Liver (tissue), 3 donors: Measurements from ENCODE around the gene PLCB1.
"Not testable (repeated sequence)": the region's sequence is repeated elsewhere in the genome, so short reads cannot be mapped to it uniquely, and the experiment has no call there.

ENCODE experiments used
- EGR1 ChIP-seq, 2 donors: IDR thresholded peaks; 2 replicates each; pipeline ENCODE4 v1.6.1; 2016 to 2018; ENCODE audit warnings: antibody characterized with exemption in 2 of 2, low read depth in 2 of 2
- FOXA1 ChIP-seq: IDR thresholded peaks from 2 replicates; pipeline ENCODE4 v1.6.1; 2016; ENCODE audit warnings: antibody characterized with exemption
- GABPA ChIP-seq, 2 donors: IDR thresholded peaks in 1 of 2; conservative IDR thresholded peaks in 1 of 2; 2 replicates each; pipeline ENCODE4 v1.6.1; 2016; ENCODE audit warnings: antibody characterized with exemption in 2 of 2, mild to moderate bottlenecking in 1 of 2, moderate library complexity in 1 of 2
- JUND ChIP-seq, 2 donors: IDR thresholded peaks; 2 replicates each; pipeline ENCODE4 v1.6.1; 2016; ENCODE audit warnings: antibody characterized with exemption in 2 of 2
- NR2F2 ChIP-seq: IDR thresholded peaks from 2 replicates; pipeline ENCODE4 v1.6.1; 2016; ENCODE audit warnings: antibody characterized with exemption
- RAD21 ChIP-seq, 2 donors: IDR thresholded peaks; 2 replicates each; pipeline ENCODE4 v1.6.1; 2016; ENCODE audit warnings: antibody characterized with exemption in 2 of 2, mild to moderate bottlenecking in 2 of 2
- RXRA ChIP-seq, 2 donors: IDR thresholded peaks; 2 replicates each; pipeline ENCODE4 v1.6.1; 2017 to 2018; ENCODE audit warnings: antibody characterized with exemption in 2 of 2, mild to moderate bottlenecking in 1 of 2
- SP1 ChIP-seq: IDR thresholded peaks from 2 replicates; pipeline ENCODE4 v1.6.1; 2018; ENCODE audit warnings: antibody characterized with exemption, mild to moderate bottlenecking
- TAF1 ChIP-seq: conservative IDR thresholded peaks from 2 replicates; pipeline ENCODE4 v1.6.1; 2016; ENCODE audit warnings: antibody characterized with exemption, mild to moderate bottlenecking
- YY1 ChIP-seq: IDR thresholded peaks from 2 replicates; pipeline ENCODE4 v1.6.1; 2016; ENCODE audit warnings: antibody characterized with exemption, mild to moderate bottlenecking
- TF ChIP-seq, protein P1 (sequence below): fragments of 150-350 bp; IDR thresholded peaks from 2 replicates; pipeline ENCODE4 v1.5.1; 2017; ENCODE audit warnings: improper control_type of control experiment, low read depth, low read length; ENCODE audit not compliant: missing input control
- TF ChIP-seq, protein P2 (sequence below): IDR thresholded peaks from 2 replicates; pipeline ENCODE4 v1.6.1; 2016; ENCODE audit warnings: antibody characterized with exemption
- TF ChIP-seq, protein P3 (sequence below): IDR thresholded peaks from 2 replicates; pipeline ENCODE4 v1.6.1; 2016; ENCODE audit warnings: antibody characterized with exemption
- TF ChIP-seq, protein P4 (sequence below): IDR thresholded peaks from 2 replicates; pipeline ENCODE4 v1.6.1; 2016; ENCODE audit warnings: antibody characterized with exemption, mild to moderate bottlenecking
- donor health status: healthy.
- donor health status: healthy.

DNA sequence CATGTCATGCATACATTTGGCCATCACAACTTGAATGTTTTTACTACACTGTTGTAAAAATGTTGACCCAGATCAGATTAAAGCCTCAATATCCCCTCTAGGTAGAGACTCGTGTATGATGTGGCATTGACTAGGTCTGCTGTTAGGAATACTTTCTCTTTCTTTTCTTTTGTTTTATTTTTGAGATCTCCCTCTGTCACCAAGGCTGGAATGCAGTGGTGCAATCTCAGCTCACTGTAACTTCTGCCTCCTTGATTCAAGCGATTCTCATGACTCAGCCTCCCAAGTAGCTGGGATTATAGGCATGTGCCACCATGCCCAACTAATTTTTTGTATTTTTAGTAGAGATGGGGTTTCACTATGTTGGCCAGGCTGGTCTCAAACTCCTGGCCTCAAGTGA lies 334.7 kb downstream of the PLCB1 start:
- TF ChIP-seq, protein P1, sequence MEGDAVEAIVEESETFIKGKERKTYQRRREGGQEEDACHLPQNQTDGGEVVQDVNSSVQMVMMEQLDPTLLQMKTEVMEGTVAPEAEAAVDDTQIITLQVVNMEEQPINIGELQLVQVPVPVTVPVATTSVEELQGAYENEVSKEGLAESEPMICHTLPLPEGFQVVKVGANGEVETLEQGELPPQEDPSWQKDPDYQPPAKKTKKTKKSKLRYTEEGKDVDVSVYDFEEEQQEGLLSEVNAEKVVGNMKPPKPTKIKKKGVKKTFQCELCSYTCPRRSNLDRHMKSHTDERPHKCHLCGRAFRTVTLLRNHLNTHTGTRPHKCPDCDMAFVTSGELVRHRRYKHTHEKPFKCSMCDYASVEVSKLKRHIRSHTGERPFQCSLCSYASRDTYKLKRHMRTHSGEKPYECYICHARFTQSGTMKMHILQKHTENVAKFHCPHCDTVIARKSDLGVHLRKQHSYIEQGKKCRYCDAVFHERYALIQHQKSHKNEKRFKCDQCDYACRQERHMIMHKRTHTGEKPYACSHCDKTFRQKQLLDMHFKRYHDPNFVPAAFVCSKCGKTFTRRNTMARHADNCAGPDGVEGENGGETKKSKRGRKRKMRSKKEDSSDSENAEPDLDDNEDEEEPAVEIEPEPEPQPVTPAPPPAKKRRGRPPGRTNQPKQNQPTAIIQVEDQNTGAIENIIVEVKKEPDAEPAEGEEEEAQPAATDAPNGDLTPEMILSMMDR, result not testable (repeated sequence)
- TF ChIP-seq JUND (IDR thresholded peaks at IDR 0.05); RAD21 (IDR thresholded peaks at IDR 0.05); GABPA (IDR thresholded peaks at IDR 0.05 in 1 of 2, conservative IDR thresholded peaks at IDR 0.05 in 1 of 2); FOXA1; RXRA (IDR thresholded peaks at IDR 0.05); TAF1; EGR1 (IDR thresholded peaks at IDR 0.05; ENCODE audit: low read depth in 2 of 2); NR2F2; SP1; YY1: not testable (repeated sequence)
- TF ChIP-seq, protein P2, sequence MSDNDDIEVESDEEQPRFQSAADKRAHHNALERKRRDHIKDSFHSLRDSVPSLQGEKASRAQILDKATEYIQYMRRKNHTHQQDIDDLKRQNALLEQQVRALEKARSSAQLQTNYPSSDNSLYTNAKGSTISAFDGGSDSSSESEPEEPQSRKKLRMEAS, result not testable (repeated sequence)
- TF ChIP-seq, protein P3, sequence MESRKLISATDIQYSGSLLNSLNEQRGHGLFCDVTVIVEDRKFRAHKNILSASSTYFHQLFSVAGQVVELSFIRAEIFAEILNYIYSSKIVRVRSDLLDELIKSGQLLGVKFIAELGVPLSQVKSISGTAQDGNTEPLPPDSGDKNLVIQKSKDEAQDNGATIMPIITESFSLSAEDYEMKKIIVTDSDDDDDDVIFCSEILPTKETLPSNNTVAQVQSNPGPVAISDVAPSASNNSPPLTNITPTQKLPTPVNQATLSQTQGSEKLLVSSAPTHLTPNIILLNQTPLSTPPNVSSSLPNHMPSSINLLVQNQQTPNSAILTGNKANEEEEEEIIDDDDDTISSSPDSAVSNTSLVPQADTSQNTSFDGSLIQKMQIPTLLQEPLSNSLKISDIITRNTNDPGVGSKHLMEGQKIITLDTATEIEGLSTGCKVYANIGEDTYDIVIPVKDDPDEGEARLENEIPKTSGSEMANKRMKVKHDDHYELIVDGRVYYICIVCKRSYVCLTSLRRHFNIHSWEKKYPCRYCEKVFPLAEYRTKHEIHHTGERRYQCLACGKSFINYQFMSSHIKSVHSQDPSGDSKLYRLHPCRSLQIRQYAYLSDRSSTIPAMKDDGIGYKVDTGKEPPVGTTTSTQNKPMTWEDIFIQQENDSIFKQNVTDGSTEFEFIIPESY, result not testable (repeated sequence)
- TF ChIP-seq, protein P4, sequence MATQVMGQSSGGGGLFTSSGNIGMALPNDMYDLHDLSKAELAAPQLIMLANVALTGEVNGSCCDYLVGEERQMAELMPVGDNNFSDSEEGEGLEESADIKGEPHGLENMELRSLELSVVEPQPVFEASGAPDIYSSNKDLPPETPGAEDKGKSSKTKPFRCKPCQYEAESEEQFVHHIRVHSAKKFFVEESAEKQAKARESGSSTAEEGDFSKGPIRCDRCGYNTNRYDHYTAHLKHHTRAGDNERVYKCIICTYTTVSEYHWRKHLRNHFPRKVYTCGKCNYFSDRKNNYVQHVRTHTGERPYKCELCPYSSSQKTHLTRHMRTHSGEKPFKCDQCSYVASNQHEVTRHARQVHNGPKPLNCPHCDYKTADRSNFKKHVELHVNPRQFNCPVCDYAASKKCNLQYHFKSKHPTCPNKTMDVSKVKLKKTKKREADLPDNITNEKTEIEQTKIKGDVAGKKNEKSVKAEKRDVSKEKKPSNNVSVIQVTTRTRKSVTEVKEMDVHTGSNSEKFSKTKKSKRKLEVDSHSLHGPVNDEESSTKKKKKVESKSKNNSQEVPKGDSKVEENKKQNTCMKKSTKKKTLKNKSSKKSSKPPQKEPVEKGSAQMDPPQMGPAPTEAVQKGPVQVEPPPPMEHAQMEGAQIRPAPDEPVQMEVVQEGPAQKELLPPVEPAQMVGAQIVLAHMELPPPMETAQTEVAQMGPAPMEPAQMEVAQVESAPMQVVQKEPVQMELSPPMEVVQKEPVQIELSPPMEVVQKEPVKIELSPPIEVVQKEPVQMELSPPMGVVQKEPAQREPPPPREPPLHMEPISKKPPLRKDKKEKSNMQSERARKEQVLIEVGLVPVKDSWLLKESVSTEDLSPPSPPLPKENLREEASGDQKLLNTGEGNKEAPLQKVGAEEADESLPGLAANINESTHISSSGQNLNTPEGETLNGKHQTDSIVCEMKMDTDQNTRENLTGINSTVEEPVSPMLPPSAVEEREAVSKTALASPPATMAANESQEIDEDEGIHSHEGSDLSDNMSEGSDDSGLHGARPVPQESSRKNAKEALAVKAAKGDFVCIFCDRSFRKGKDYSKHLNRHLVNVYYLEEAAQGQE, result not testable (repeated sequence)
